ENCODE results near the gene GLRA1. TPM values are rescaled to one million over a fixed set of nuclear protein-coding genes. Genes with fewer than 3 reads are reported as not detected.
"Not testable (repeated sequence)": the region's sequence is repeated elsewhere in the genome, so short reads cannot be mapped to it uniquely, and the experiment has no call there.

The GLRA1 gene
- polyA plus RNA-seq, 3 donors, result not detected

GRCh38 chr5:151847871-151848270, 76.8 kb downstream of the GLRA1 start:
- Histone ChIP-seq H3K27ac (ENCODE audit: low read depth in 1 of 2, low read length in 2 of 2) (no peak overlapping the region), H3K79me2 (ENCODE audit: insufficient read depth, low read length) (no peaks in the 10 kb centered on the region), H4K20me1 (ENCODE audit: insufficient read depth, low read length) (no peaks in the 10 kb centered on the region), H3K4me2 (replicated peaks; ENCODE audit: extremely low read depth, low read length, poor library complexity, severe bottlenecking) (no peak overlapping the region), H3K36me3 (replicated peaks in 1 of 2; ENCODE audit: control insufficient read depth in 1 of 2, insufficient read depth in 2 of 2, low read length in 2 of 2) (no peaks in the 10 kb centered on the region), H3K4me3 (replicated peaks in 1 of 3; ENCODE audit: low read depth in 2 of 3, low read length in 3 of 3) (no peak overlapping the region), H3K27me3 (ENCODE audit: control insufficient read depth in 2 of 2, insufficient read depth in 2 of 2, low read length in 2 of 2) (no peaks in the 10 kb centered on the region), H3K9me3 (replicated peaks in 1 of 2; ENCODE audit: control insufficient read depth in 1 of 2, insufficient read depth in 1 of 2, low read length in 2 of 2) (peaks cover 0 to 7% of the 10 kb centered on the region in 2 donors), H3K9ac (ENCODE audit: insufficient read depth, low read length, poor library complexity, severe bottlenecking) (no peak overlapping the region), H2AFZ (ENCODE audit: insufficient read depth, low read depth, low read length, poor library complexity, severe bottlenecking) (no peak overlapping the region), H3K4me1 (ENCODE audit: control insufficient read depth in 1 of 2, insufficient read depth in 2 of 2, low read length in 2 of 2) (no peaks in the 10 kb centered on the region)
- no peak for TF ChIP-seq CTCF (IDR thresholded peaks at IDR 0.05)
- H3K27me3 Mint-ChIP-seq (ENCODE audit: low read depth in 3 of 3), result peaks cover 1 to 3% (median 2%) of the 10 kb centered on the region in 3 donors
- intact Hi-C loops (cut with micrococcal nuclease), result no loop called here
- H3K27ac Mint-ChIP-seq, result no peak overlapping the region
- 100% methylated on average over 1 of the region's 1 CpG for WGBS (ENCODE audit: insufficient coverage)
- H3K4me1 Mint-ChIP-seq, result no peaks in the 10 kb centered on the region
- H3K36me3 Mint-ChIP-seq, result no peaks in the 10 kb centered on the region
- H3K4me3 Mint-ChIP-seq, result no peak overlapping the region
- DNase-seq, result no peak
- H3K9me3 Mint-ChIP-seq, result peaks cover 2 to 16% (median 9%) of the 10 kb centered on the region in 7 donors

- H3K9me3 ChIP-seq (replicated peaks in 1 of 2; ENCODE audit: control insufficient read depth in 1 of 2, insufficient read depth in 1 of 2, low read length in 2 of 2), result peaks cover 0 to 7% of the 10 kb centered on the region in 2 donors
- TF ChIP-seq CTCF (IDR thresholded peaks at IDR 0.05), result no peak
- no peak overlapping the region for H2AFZ ChIP-seq (ENCODE audit: insufficient read depth, low read depth, low read length, poor library complexity, severe bottlenecking)
- no peaks in the 10 kb centered on the region for H3K36me3 ChIP-seq (replicated peaks in 1 of 2; ENCODE audit: control insufficient read depth in 1 of 2, insufficient read depth in 2 of 2, low read length in 2 of 2)
- intact Hi-C loops (cut with micrococcal nuclease), result no loop called here
- H3K4me1 Mint-ChIP-seq, result no peaks in the 10 kb centered on the region
- no peak overlapping the region for H3K4me2 ChIP-seq (replicated peaks; ENCODE audit: extremely low read depth, low read length, poor library complexity, severe bottlenecking)
- no peak overlapping the region for H3K9ac ChIP-seq (ENCODE audit: insufficient read depth, low read length, poor library complexity, severe bottlenecking)
- no peaks in the 10 kb centered on the region for H3K27me3 ChIP-seq (ENCODE audit: control insufficient read depth in 2 of 2, insufficient read depth in 2 of 2, low read length in 2 of 2)
- no peak for DNase-seq
- no peaks in the 10 kb centered on the region for H3K79me2 ChIP-seq (ENCODE audit: insufficient read depth, low read length)
- no peaks in the 10 kb centered on the region for H4K20me1 ChIP-seq (ENCODE audit: insufficient read depth, low read length)
- H3K27me3 Mint-ChIP-seq (ENCODE audit: low read depth in 3 of 3), result peaks cover 1 to 4% (median 2%) of the 10 kb centered on the region in 3 donors
- H3K27ac Mint-ChIP-seq, result no peak overlapping the region
- peaks cover 2 to 16% (median 9%) of the 10 kb centered on the region in 7 donors for H3K9me3 Mint-ChIP-seq
- H3K4me1 ChIP-seq (ENCODE audit: control insufficient read depth in 1 of 2, insufficient read depth in 2 of 2, low read length in 2 of 2), result no peaks in the 10 kb centered on the region
- no peaks in the 10 kb centered on the region for H3K36me3 Mint-ChIP-seq
- H3K27ac ChIP-seq (ENCODE audit: low read depth in 1 of 2, low read length in 2 of 2), result no peak overlapping the region
- no peak overlapping the region for H3K4me3 Mint-ChIP-seq
- no peak overlapping the region for H3K4me3 ChIP-seq (replicated peaks in 1 of 3; ENCODE audit: low read depth in 2 of 3, low read length in 3 of 3)
These were observed 77.9 kb downstream of the GLRA1 start for GRCh38 chr5:151846765-151847164.

GRCh38 chr5:151832843-151833242, 91.8 kb downstream of the GLRA1 start:
- H4K20me1 ChIP-seq (ENCODE audit: insufficient read depth, low read length); H3K4me3 ChIP-seq (replicated peaks in 1 of 3; ENCODE audit: low read depth in 2 of 3, low read length in 3 of 3); H3K9ac ChIP-seq (ENCODE audit: insufficient read depth, low read length, poor library complexity, severe bottlenecking); H3K79me2 ChIP-seq (ENCODE audit: insufficient read depth, low read length); DNase-seq; H3K4me1 ChIP-seq (ENCODE audit: control insufficient read depth in 1 of 2, insufficient read depth in 2 of 2, low read length in 2 of 2); H2AFZ ChIP-seq (ENCODE audit: insufficient read depth, low read depth, low read length, poor library complexity, severe bottlenecking); H3K27ac ChIP-seq (ENCODE audit: low read depth in 1 of 2, low read length in 2 of 2); H3K36me3 ChIP-seq (replicated peaks in 1 of 2; ENCODE audit: control insufficient read depth in 1 of 2, insufficient read depth in 2 of 2, low read length in 2 of 2); H3K36me3 Mint-ChIP-seq; H3K4me3 Mint-ChIP-seq; intact Hi-C loops (cut with micrococcal nuclease); H3K27ac Mint-ChIP-seq; H3K27me3 Mint-ChIP-seq (ENCODE audit: low read depth in 3 of 3); H3K4me1 Mint-ChIP-seq; H3K27me3 ChIP-seq (ENCODE audit: control insufficient read depth in 2 of 2, insufficient read depth in 2 of 2, low read length in 2 of 2); H3K4me2 ChIP-seq (replicated peaks; ENCODE audit: extremely low read depth, low read length, poor library complexity, severe bottlenecking): not testable (repeated sequence)
- H3K9me3 Mint-ChIP-seq, result peaks cover 40 to 60% (median 50%) of the 10 kb centered on the region in 7 donors
- no CpG with 5 or more reads among the region's 4 CpGs for WGBS (ENCODE audit: insufficient coverage)
- peaks cover 14 to 19% of the 10 kb centered on the region in 2 donors for H3K9me3 ChIP-seq (replicated peaks in 1 of 2; ENCODE audit: control insufficient read depth in 1 of 2, insufficient read depth in 1 of 2, low read length in 2 of 2)
